Uterus (tissue), 4 donors: Measurements from ENCODE around the gene IGLL1. TPM values are rescaled to one million over a fixed set of nuclear protein-coding genes. Genes with fewer than 3 reads are reported as not detected.

Experiments used
- DNase-seq, 2 donors: peaks; one replicate each; pipeline ENCODE4 v3.0.0-alpha.2; 2019 to 2020
- H3K27ac ChIP-seq, 2 donors: fragments of 200-600 bp; sonication (generic); 1 replicate in 1 of 2; 2 replicates in 1 of 2; pipeline ENCODE4 v1.5.1; 2016 to 2018
- H3K27me3 ChIP-seq, 2 donors: fragments of 200-600 bp; sonication (generic); one replicate each; pipeline ENCODE4 v1.5.1; 2018 to 2019; ENCODE audit warnings: control low read depth in 1 of 2
- H3K36me3 ChIP-seq, 2 donors: fragments of 200-600 bp; sonication (generic); one replicate each; pipeline ENCODE4 v1.5.1; 2019; ENCODE audit warnings: control low read depth in 1 of 2
- H3K4me1 ChIP-seq, 2 donors: fragments of 200-600 bp; sonication (generic); one replicate each; pipeline ENCODE4 v1.5.1; 2018 to 2019; ENCODE audit warnings: control low read depth in 1 of 2
- H3K4me3 ChIP-seq, 2 donors: fragments of 200-600 bp; sonication (generic); 1 replicate in 1 of 2; 2 replicates in 1 of 2; pipeline ENCODE4 v1.5.1; 2018 to 2019; ENCODE audit warnings: mild to moderate bottlenecking in 1 of 2
- H3K9me3 ChIP-seq, 2 donors: fragments of 200-600 bp; sonication (generic); one replicate each; pipeline ENCODE4 v1.5.1; 2019; ENCODE audit warnings: control low read depth in 1 of 2
- CTCF ChIP-seq, 4 experiments: fragments of 200-600 bp in 2 of 4; fragments of 450-650 bp in 2 of 4; sonication (generic) in 2 of 4; IDR thresholded peaks; one replicate each; pipeline ENCODE4 v1.5.1; 2016 to 2019; ENCODE audit warnings: antibody characterized with exemption in 4 of 4, mild to moderate bottlenecking in 2 of 4, moderate library complexity in 1 of 4
- POLR2A ChIP-seq, 2 donors: fragments of 450-650 bp; IDR thresholded peaks; one replicate each; pipeline ENCODE4 v1.6.1; 2016; ENCODE audit warnings: antibody characterized with exemption in 2 of 2, mild to moderate bottlenecking in 1 of 2, moderate library complexity in 1 of 2
- intact Hi-C: fragments of 100-400 bp; cut with DNase I; formaldehyde crosslinking; loops from one replicate; pipeline ENCODE4 v1.15.1; 2023; ENCODE audit warnings: low total_unique reads
- total RNA-seq, 4 donors: library from RNA; depleted of rRNA in 3 of 4; stranded (reverse); fragments of >200 nt in 3 of 4; gene quantifications; one replicate each; pipeline versions ENCODE4 v1.1.0 to v1.2.4, GENCODE V29; 2014 to 2023
- donor health status: DM: yes; HTN: yes; CAD: no.

Gene IGLL1
- total RNA-seq, 4 donors from 2014 or later: 0.48 TPM; not detected in 3

- intact Hi-C loops: no loop called here
- TF ChIP-seq CTCF (IDR thresholded peaks at IDR 0.05): no peak
- no peak for TF ChIP-seq POLR2A (IDR thresholded peaks at IDR 0.05)
- Histone ChIP-seq H3K27me3 (no peaks in the 10 kb centered on the region), H3K4me3 (no peak overlapping the region), H3K4me1 (no peaks in the 10 kb centered on the region), H3K36me3 (no peaks in the 10 kb centered on the region), H3K27ac (no peak overlapping the region), H3K9me3 (no peaks in the 10 kb centered on the region)
- DNase-seq: no peak
Measured at GRCh38 chr22:23621082-23621780, 41.1 kb upstream of the IGLL1 start.

GRCh38 chr22:23613193-23613972 lies 33.3 kb upstream of the IGLL1 start:
- no peak overlapping the region for H3K4me3 ChIP-seq
- no peaks in the 10 kb centered on the region for H3K36me3 ChIP-seq
- TF ChIP-seq POLR2A (IDR thresholded peaks at IDR 0.05): no peak
- no peak for TF ChIP-seq CTCF (IDR thresholded peaks at IDR 0.05)
- no peak for DNase-seq
- intact Hi-C loops: no loop called here
- no peak overlapping the region for H3K27ac ChIP-seq
- no peaks in the 10 kb centered on the region for H3K4me1 ChIP-seq
- no peaks in the 10 kb centered on the region for H3K9me3 ChIP-seq
- H3K27me3 ChIP-seq: no peaks in the 10 kb centered on the region

GRCh38 chr22:23609983-23610781 lies 30.1 kb upstream of the IGLL1 start:
- no peak overlapping the region for H3K4me3 ChIP-seq
- H3K27ac ChIP-seq: no peak overlapping the region
- intact Hi-C loops: no loop called here
- TF ChIP-seq CTCF (IDR thresholded peaks at IDR 0.05): no peak
- TF ChIP-seq POLR2A (IDR thresholded peaks at IDR 0.05): no peak
- no peaks in the 10 kb centered on the region for H3K27me3 ChIP-seq
- no peak for DNase-seq
- H3K36me3 ChIP-seq: no peaks in the 10 kb centered on the region
- no peaks in the 10 kb centered on the region for H3K4me1 ChIP-seq
- no peaks in the 10 kb centered on the region for H3K9me3 ChIP-seq

- Histone ChIP-seq H3K4me3 (no peak overlapping the region), H3K9me3 (no peaks in the 10 kb centered on the region), H3K27me3 (no peaks in the 10 kb centered on the region), H3K36me3 (no peaks in the 10 kb centered on the region), H3K27ac (no peak overlapping the region), H3K4me1 (no peaks in the 10 kb centered on the region)
- TF ChIP-seq CTCF (IDR thresholded peaks at IDR 0.05) (no peak), POLR2A (IDR thresholded peaks at IDR 0.05) (no peak)
- intact Hi-C loops: no loop called here
- no peak for DNase-seq
Measured at GRCh38 chr22:23608583-23608982, 28.5 kb upstream of the IGLL1 start.
